Stimulated activated CD4-positive, alpha-beta T cell treated with anti-CD3 and anti-CD28 coated beads, Interleukin-2, amount 100 ng/mL, for 4 hours (primary cell): ENCODE results near the gene RAB20.

Source experiments
- DNase-seq: peaks from one replicate; pipeline ENCODE4 v3.0.0-alpha.2; 2020; ENCODE audit warnings: low read depth

The RAB20 gene

GRCh38 chr13:110528911-110529310 is 32.6 kb downstream of the RAB20 start:
- no peak for DNase-seq

GRCh38 chr13:110528371-110528770 is 33.2 kb downstream of the RAB20 start:
- DNase-seq = no peak

- DNase-seq = no peak
Measured at GRCh38 chr13:110525328-110526319, 35.9 kb downstream of the RAB20 start.

- DNase-seq = no peak
Measured at GRCh38 chr13:110524541-110525257, 36.8 kb downstream of the RAB20 start.

- no peak for DNase-seq
Measured at GRCh38 chr13:110523838-110524540, 37.5 kb downstream of the RAB20 start.

DNA sequence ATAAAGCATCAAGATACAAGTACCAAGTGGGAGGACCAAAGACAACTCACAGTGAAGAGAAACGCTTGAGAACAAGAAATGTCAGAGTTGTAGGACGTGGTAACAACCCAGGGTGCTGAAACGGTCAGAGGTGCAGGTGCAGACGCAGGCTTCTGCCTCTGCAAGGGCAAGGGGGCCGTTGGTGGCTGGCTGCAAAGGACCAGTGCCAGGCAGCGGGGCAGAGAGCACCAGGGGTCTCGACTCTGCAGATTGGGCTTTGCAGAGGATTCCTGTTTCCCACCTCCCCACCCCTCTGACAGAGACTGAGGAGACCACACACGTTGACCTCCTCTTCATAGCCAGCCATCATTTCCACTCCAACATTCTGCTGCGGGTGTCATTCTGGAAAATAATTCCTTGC is 38.3 kb downstream of the RAB20 start:
- DNase-seq = no peak

GRCh38 chr13:110522721-110523120 is 38.8 kb downstream of the RAB20 start:
- no peak for DNase-seq

GRCh38 chr13:110521946-110522345 is 39.6 kb downstream of the RAB20 start:
- DNase-seq = no peak

GRCh38 chr13:110521296-110521680 is 40.2 kb downstream of the RAB20 start:
- DNase-seq = no peak

GRCh38 chr13:110520431-110521295 is 40.9 kb downstream of the RAB20 start:
- DNase-seq = no peak

- no peak for DNase-seq
Measured at GRCh38 chr13:110519506-110519905, 42.0 kb downstream of the RAB20 start.

DNA sequence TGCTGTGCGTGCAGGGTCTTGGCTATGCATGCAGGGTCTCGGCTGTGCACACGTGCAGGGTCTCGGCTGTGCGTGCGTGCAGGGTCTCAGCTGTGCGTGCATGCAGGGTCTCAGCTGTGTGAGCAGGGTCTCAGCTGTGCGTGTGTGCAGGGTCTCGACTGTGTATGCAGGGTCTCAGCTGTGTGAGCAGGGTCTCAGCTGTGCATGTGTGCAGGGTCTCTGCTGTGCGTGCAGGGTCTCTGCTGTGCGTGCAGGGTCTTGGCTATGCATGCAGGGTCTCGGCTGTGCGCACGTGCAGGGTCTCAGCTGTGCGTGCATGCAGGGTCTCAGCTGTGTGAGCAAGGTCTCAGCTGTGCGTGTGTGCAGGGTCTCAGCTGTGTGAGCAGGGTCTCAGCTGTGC is 42.5 kb downstream of the RAB20 start:
- DNase-seq = no peak

- no peak for DNase-seq
Measured at GRCh38 chr13:110518571-110518970, 43.0 kb downstream of the RAB20 start.

DNA sequence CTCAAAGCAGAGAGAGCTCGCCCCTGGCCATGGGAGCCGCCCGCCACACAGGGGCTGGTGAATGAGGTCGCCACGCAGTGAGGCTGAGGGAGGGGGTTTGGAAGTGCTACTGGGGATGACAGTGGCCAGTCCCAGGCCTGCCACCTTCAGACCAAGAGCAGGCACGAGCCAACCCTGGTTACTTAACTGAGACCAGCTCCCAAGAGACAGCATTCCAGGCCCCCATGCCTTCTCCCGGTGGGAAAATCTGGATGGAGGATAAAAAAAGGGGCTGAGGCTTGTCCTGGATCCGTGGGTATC is 43.3 kb downstream of the RAB20 start:
- no peak for DNase-seq

DNA sequence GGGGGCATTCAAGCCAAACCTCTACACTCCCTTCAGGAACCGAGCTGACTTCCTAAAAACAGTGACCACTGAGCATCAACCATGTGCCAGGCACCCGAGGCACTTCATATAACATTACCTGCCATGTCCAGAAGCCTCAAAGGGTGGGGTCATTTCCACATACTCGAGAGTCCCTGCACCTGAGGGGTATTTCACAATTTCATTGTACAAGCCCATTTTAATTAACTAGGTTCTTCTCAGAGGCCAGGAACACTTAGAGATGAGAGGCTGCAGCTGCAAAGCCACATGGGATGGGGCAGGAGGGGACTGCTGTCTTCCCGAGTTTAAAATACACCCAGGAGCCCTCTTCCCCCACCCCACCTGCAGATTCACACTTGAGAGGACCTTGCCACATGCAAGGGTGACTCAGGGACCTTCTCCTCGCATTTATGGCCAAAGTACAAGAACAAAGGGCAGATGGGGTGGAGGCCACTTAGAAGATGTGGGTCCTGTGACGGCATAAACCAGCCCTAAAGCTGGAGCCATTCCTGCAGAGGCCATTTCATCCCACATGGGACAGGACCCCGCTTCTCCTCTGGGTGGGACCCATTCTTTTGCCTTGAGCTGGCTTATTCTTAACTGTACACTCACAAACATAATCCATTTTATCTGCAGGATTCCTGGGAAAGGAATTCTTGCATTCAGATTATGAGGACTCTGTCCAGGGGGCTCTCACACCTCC is 43.9 kb downstream of the RAB20 start:
- no peak for DNase-seq

DNA sequence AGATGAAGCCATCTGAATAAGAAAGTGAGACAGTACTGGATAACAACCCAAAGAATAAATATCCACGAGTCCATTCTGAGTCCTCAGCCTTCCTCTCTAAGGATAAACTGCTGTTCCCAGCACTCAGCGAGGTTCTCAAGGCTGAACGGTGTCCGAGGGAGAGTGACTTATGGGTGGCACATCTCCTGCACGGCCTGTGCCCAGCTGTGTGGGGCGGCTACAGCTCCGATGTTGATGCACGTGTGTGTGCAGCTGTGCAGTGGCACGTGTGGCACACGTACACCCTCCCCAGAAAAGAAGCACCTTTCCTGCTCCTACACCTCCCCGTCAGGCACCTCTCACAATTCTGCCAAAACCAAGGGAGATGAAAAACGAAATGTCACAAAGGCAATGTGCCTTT is 45.0 kb downstream of the RAB20 start:
- no peak for DNase-seq

DNA sequence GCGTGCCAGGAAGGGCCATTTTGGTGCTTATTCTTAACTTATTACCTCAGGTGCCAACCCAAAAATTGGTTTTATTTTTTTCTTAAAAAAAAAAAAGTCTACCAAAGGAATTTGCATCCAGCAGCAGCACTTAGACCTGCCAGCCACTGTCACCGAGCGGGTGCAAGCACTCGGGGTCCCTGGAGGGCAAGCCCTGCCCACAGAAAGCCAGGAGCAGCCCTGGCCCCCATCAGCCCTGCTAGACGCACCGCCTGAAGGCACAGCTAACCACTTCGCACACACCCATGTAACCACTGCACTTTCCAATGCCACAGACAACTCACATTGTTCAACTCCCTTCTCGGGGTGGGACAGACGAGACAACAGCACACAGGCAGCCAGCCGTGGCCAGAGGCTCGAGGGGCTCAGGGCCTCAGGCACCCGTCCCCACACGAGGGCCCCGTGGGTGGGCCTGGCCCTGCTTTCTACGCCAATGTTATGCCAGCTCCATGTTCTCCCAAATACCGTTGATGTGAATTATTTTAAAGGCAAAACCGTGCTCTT is 49.3 kb downstream of the RAB20 start:
- DNase-seq = no peak

- no peak for DNase-seq
Measured at GRCh38 chr13:110511509-110512181, 49.9 kb downstream of the RAB20 start.

GRCh38 chr13:110509971-110510786 is 51.3 kb downstream of the RAB20 start:
- DNase-seq = no peak
